ENCODE data around the gene NOX5.

The NOX5 gene

DNA sequence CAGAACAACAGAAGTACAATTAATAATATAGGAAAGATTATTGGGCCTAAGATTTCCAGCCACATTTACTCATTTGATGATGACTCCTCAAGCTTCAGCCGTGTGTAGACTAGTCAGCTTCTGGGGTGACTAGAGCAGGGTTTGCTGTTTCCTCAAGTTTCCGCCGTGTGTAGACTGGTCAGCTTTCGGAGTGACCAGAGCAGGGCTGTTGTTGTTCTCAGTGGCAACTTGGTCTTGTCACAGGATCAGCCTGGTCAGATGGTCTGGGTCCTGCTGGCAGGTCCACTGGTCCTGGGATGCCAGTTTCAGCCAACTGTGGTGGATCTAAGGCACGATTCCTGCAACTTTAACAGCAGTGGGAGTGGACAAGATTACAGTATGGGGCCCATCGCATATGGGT, 21.8 kb upstream of the NOX5 start:
- Histone ChIP-seq H3K4me1 (ENCODE audit: control insufficient read depth in 1 of 2, insufficient read depth in 2 of 2, low read length in 2 of 2) (no peaks in the 10 kb centered on the region), H3K4me3 (ENCODE audit: low read depth in 1 of 2, low read length in 2 of 2) (no peak overlapping the region), H3K9me3 (ENCODE audit: control insufficient read depth in 1 of 2, low read length in 2 of 2) (no peaks in the 10 kb centered on the region), H3K27ac (ENCODE audit: low read length) (no peak overlapping the region), H3K27me3 (ENCODE audit: low read depth, low read length) (no peaks in the 10 kb centered on the region), H3K36me3 (ENCODE audit: control insufficient read depth in 1 of 2, insufficient read depth in 2 of 2, low read length in 2 of 2) (no peaks in the 10 kb centered on the region)

DNA sequence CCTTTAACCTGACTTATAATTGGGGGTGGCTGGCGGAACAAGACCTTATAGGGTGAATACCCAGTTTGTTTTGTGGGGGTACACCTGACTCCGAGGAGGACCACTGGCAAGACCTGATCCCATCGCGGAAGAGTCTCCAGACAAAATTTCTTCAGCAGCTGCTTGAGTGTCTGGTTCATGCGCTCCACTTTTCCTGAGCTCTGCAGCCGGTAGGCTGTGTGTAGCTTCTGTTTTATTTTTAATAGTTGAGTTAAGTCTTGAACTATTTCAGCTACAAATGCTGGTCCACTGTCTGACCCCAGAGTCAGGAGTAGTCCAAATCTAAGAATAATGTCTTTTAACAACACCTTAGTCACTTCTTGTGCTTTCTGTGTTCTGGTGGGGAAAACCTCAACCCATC, 21.2 kb upstream of the NOX5 start:
- no peaks in the 10 kb centered on the region for H3K4me1 ChIP-seq (ENCODE audit: control insufficient read depth in 1 of 2, insufficient read depth in 2 of 2, low read length in 2 of 2)
- no peaks in the 10 kb centered on the region for H3K9me3 ChIP-seq (ENCODE audit: control insufficient read depth in 1 of 2, low read length in 2 of 2)
- no peak overlapping the region for H3K27ac ChIP-seq (ENCODE audit: low read length)
- no peaks in the 10 kb centered on the region for H3K27me3 ChIP-seq (ENCODE audit: low read depth, low read length)
- H3K4me3 ChIP-seq (ENCODE audit: low read depth in 1 of 2, low read length in 2 of 2) = no peak overlapping the region
- H3K36me3 ChIP-seq (ENCODE audit: control insufficient read depth in 1 of 2, insufficient read depth in 2 of 2, low read length in 2 of 2) = no peaks in the 10 kb centered on the region

DNA sequence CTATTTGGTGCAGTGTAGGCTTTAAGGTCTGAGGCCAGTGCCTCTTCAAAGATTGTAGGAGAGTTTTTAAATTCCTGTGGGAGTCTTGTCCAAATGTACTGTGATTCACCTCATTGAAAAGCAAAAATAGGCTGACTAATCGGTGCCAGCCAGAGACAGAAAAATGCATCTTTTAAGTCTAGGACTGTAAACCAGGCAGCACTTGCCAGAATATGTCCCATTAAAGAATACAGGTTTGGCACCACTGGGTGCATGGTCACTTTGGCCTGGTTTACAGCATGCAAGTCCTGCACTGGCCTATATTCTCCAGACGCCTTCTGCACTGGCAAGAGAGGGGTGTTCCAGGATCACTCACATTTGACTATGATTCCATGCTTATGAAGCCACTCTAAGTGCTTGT, 20.3 kb upstream of the NOX5 start:
- H3K4me1 ChIP-seq (ENCODE audit: control insufficient read depth in 1 of 2, insufficient read depth in 2 of 2, low read length in 2 of 2) = no peaks in the 10 kb centered on the region
- H3K4me3 ChIP-seq (ENCODE audit: low read depth in 1 of 2, low read length in 2 of 2) = no peak overlapping the region
- H3K9me3 ChIP-seq (ENCODE audit: control insufficient read depth in 1 of 2, low read length in 2 of 2) = no peaks in the 10 kb centered on the region

DNA sequence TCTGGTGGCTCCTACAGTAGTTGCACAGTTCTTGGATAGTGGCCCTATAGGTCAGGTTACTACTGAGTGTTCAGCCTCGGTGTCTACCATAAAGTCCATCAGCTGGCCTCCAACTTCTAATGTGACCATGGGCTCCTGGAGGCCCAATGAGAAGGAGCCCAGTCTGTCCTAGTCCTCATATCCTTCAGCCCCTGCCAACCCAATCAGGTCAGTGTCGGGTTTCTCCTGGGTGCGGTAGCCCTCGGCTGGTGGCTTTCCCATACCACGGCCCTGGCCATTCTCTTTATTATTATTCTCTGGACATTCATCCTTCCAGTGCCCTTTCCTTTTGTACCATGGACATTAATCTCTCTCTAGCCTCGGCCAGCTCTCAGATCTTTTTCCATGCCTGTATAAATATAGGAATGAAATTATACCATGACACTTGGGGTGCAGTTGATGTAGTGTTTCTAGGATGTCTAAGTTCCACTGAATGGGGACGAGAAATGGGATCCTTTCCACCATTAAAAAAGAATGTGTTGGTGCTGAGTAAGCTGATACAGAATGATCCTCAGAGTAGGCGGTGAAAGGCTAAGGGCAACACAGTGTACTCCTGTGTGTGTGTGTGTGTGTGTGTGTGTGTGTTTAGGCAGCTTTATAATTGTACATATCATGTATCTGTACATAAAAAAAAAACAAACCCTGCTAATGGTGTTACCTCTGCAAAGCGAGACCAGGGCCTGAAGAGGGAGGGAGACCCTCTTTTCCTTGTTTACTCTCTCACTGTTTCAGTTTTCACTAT, 19.3 kb upstream of the NOX5 start:
- Histone ChIP-seq H3K27me3 (ENCODE audit: low read depth, low read length) (no peaks in the 10 kb centered on the region), H3K36me3 (ENCODE audit: control insufficient read depth in 1 of 2, insufficient read depth in 2 of 2, low read length in 2 of 2) (no peaks in the 10 kb centered on the region), H3K4me1 (ENCODE audit: control insufficient read depth in 1 of 2, insufficient read depth in 2 of 2, low read length in 2 of 2) (no peaks in the 10 kb centered on the region), H3K27ac (ENCODE audit: low read length) (no peak overlapping the region), H3K9me3 (ENCODE audit: control insufficient read depth in 1 of 2, low read length in 2 of 2) (no peaks in the 10 kb centered on the region), H3K4me3 (ENCODE audit: low read depth in 1 of 2, low read length in 2 of 2) (no peak overlapping the region)

More for the DNA sequence above, 20.3 kb upstream of the NOX5 start:
- Histone ChIP-seq H3K36me3 (ENCODE audit: control insufficient read depth in 1 of 2, insufficient read depth in 2 of 2, low read length in 2 of 2) (no peaks in the 10 kb centered on the region), H3K27me3 (ENCODE audit: low read depth, low read length) (no peaks in the 10 kb centered on the region), H3K27ac (ENCODE audit: low read length) (no peak overlapping the region)

DNA sequence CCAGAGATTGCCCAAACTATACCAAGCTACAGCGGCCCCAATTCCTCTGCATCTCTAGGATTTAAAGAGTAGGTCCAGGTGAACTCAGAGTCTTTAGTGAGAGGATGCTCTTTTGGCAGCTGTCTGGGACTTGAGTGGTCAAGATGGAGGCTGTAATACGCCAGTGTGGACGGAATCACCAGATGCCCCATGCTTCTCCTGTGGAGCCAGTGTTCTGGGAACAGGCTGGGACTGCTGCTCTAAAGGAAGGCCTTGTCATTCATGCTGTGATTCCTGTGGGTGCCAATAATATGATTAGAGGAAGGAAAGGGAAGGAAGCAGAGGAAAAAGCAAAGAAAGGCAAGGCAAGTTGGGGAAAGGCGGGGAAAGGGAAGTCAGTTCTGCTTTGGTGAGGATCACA, 17.4 kb upstream of the NOX5 start:
- Histone ChIP-seq H3K9me3 (ENCODE audit: control insufficient read depth in 1 of 2, low read length in 2 of 2) (no peaks in the 10 kb centered on the region), H3K27me3 (ENCODE audit: low read depth, low read length) (no peaks in the 10 kb centered on the region)

DNA sequence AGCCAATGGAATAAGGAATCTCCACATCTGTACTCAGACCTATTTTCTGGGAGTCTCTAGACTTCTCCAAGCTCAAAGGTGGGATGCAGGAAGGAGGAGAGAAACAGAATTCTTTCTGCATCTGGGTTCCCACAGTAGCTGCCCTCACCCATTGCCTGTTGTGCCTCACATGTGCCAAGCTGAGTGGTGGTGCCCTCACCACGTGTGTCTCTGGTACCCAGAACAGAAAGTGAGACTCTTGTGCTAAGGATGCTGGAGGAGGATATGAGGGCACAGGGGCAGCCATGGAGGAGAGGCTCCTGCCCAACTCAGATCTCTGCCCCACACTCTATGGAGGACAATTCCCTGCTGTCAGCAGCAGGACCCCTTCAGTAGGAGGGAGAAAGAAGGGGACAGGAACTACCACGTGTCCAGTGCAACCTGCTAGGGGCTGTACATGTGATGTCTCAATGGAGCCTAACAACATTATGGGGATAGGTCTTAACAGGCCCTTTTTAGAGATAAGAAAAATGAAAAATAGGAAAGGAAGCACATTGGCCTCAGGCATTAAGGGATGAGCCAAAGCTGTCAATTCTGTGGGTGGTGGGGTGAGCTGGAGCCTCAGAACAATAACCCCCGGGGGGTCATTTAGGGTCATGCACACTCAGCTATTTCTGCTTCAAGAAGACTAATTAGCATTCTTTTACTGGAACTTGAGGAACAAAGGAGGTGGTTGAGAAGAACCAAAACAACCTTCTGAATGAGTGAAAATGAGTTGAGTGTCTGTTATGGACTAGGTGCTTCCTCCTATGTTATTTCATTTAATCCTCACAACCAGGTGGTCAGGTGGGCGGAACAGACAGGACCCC, 16.3 kb upstream of the NOX5 start:
- H3K27me3 ChIP-seq (ENCODE audit: low read depth, low read length) = no peaks in the 10 kb centered on the region
- no peaks in the 10 kb centered on the region for H3K9me3 ChIP-seq (ENCODE audit: control insufficient read depth in 1 of 2, low read length in 2 of 2)
- H3K27ac ChIP-seq (ENCODE audit: low read length) = no peak overlapping the region
- no peak overlapping the region for H3K4me3 ChIP-seq (ENCODE audit: low read depth in 1 of 2, low read length in 2 of 2)
- H3K4me1 ChIP-seq (ENCODE audit: control insufficient read depth in 1 of 2, insufficient read depth in 2 of 2, low read length in 2 of 2) = no peaks in the 10 kb centered on the region
- no peaks in the 10 kb centered on the region for H3K36me3 ChIP-seq (ENCODE audit: control insufficient read depth in 1 of 2, insufficient read depth in 2 of 2, low read length in 2 of 2)

More for the DNA sequence above, 17.4 kb upstream of the NOX5 start:
- Histone ChIP-seq H3K36me3 (ENCODE audit: control insufficient read depth in 1 of 2, insufficient read depth in 2 of 2, low read length in 2 of 2) (no peaks in the 10 kb centered on the region), H3K4me3 (ENCODE audit: low read depth in 1 of 2, low read length in 2 of 2) (no peak overlapping the region), H3K4me1 (ENCODE audit: control insufficient read depth in 1 of 2, insufficient read depth in 2 of 2, low read length in 2 of 2) (no peaks in the 10 kb centered on the region), H3K27ac (ENCODE audit: low read length) (no peak overlapping the region)

DNA sequence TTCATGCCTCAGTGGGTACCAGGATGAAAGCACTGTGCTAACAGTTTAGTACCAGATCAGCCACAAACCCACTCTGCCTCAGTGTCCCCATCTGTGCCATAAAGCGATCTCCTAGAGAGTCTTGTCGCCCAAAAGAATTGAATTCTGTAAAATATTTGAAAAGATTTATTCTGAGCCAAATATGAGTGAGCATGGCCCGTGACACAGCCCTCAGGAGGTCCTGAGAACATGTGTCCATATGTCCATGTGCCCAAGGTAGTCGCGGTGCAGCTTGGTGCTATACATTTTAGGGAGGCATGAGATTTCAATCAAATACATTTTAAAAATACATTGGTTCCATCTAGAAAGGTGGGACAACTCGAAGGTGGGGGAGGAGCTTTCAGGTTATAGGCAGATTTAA, 15.4 kb upstream of the NOX5 start:
- Histone ChIP-seq H3K9me3 (ENCODE audit: control insufficient read depth in 1 of 2, low read length in 2 of 2) (no peaks in the 10 kb centered on the region), H3K4me1 (ENCODE audit: control insufficient read depth in 1 of 2, insufficient read depth in 2 of 2, low read length in 2 of 2) (no peaks in the 10 kb centered on the region), H3K36me3 (ENCODE audit: control insufficient read depth in 1 of 2, insufficient read depth in 2 of 2, low read length in 2 of 2) (no peaks in the 10 kb centered on the region), H3K27ac (ENCODE audit: low read length) (no peak overlapping the region), H3K27me3 (ENCODE audit: low read depth, low read length) (no peaks in the 10 kb centered on the region), H3K4me3 (ENCODE audit: low read depth in 1 of 2, low read length in 2 of 2) (no peak overlapping the region)

DNA sequence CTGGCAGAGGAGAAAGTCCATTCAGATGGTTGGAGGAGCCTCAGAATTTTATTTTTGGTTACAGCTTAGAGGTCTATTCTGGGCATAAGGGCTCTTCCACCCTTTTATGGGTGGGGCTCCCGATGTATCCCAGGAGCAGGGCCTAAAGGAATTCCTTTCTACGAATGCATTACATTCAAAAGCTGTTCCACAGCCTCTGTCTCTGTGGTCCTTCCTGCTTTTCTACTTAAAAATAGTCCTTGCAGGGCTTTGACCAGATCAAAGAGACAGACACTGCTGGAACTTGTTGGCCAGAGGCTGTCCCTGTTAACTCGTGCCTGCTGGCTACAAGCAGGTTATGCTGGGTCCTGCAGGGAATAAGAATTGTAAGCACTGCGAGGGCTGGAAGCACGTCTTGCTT, 14.4 kb upstream of the NOX5 start:
- no peak overlapping the region for H3K4me3 ChIP-seq (ENCODE audit: low read depth in 1 of 2, low read length in 2 of 2)
- no peaks in the 10 kb centered on the region for H3K9me3 ChIP-seq (ENCODE audit: control insufficient read depth in 1 of 2, low read length in 2 of 2)
- H3K27me3 ChIP-seq (ENCODE audit: low read depth, low read length) = no peaks in the 10 kb centered on the region
- H3K27ac ChIP-seq (ENCODE audit: low read length) = no peak overlapping the region
- H3K4me1 ChIP-seq (ENCODE audit: control insufficient read depth in 1 of 2, insufficient read depth in 2 of 2, low read length in 2 of 2) = no peaks in the 10 kb centered on the region
- no peaks in the 10 kb centered on the region for H3K36me3 ChIP-seq (ENCODE audit: control insufficient read depth in 1 of 2, insufficient read depth in 2 of 2, low read length in 2 of 2)

DNA sequence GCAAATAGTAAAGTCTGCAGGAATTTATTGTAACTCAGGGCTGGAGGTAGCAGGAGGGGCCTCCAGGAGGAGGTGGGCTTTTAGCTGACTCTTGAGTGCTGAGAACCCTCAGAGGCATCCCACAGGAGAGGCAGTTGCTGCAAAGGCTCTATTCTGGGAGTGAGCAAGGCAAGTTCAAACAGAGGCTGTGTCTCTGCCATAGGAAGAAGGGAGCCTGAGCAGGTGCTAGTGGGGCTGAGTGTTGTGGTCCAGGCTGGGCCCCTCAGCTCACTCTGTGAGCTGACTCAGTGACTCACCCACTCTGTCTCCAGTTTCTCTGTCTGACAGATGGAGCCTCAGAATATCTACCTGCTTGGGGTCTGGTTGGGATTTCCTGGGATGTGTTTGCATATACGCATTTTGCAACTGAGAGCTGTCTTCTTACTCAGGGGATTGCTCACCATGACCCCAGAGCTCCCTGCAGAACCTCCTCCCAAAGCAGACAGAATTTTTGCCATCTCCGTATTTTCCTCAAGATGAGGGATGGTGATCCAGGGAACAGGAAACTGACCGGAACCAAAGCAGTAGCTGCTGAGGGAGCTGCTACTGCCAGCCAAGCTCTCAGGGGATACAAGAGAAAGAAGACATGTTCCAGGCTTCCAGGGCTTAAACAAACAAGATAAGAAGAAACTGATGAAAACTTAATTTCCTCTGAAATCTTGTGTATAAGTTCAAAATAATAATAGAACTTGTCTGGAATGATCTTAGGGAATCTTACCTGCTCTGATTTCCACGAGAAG, 13.6 kb upstream of the NOX5 start:
- Histone ChIP-seq H3K4me1 (ENCODE audit: control insufficient read depth in 1 of 2, insufficient read depth in 2 of 2, low read length in 2 of 2) (no peaks in the 10 kb centered on the region), H3K4me3 (ENCODE audit: low read depth in 1 of 2, low read length in 2 of 2) (no peak overlapping the region), H3K9me3 (ENCODE audit: control insufficient read depth in 1 of 2, low read length in 2 of 2) (no peaks in the 10 kb centered on the region), H3K27me3 (ENCODE audit: low read depth, low read length) (no peaks in the 10 kb centered on the region), H3K27ac (ENCODE audit: low read length) (no peak overlapping the region), H3K36me3 (ENCODE audit: control insufficient read depth in 1 of 2, insufficient read depth in 2 of 2, low read length in 2 of 2) (no peaks in the 10 kb centered on the region)

DNA sequence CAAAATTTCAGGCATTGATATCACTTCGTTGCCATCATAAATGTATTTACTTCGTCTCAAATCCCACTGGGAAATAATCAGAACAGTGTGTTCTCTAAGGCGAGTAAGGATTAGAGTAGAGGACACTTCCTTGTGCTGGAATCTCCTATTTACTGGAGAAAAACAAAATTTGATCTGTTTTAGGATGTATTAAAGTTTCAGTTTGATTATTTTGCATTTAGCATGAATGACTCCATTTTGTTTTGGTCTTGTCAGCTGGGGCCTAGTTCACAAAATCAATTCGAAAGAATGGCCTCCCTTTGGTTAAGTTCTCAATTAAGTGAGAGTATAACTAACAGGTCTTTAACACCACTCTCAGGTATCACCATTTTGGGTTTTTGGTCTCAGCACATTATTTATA, 11.7 kb upstream of the NOX5 start:
- no peaks in the 10 kb centered on the region for H3K4me1 ChIP-seq (ENCODE audit: control insufficient read depth in 1 of 2, insufficient read depth in 2 of 2, low read length in 2 of 2)
- no peak overlapping the region for H3K27ac ChIP-seq (ENCODE audit: low read length)

DNA sequence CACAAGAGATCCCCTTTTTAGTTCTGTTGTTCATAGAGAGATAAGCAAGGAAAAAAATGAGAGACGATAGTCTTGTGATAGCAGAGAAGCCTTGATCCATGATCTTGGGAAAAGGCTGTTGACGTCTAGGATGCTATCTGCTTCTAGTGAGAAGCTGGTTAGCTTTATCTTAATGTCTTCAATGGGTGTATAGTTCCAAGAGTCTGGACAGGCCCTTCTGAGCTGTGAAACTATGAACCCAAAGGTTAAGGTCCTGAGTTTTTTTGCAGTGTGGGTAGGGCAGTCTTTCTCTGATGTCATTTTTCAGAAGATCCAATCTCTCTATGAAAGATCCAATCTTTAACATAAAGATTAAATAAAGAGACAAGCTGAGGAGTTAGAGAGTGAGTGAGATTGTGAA, 10.5 kb upstream of the NOX5 start:
- H3K4me3 ChIP-seq (ENCODE audit: low read depth in 1 of 2, low read length in 2 of 2) = no peak overlapping the region
- no peak overlapping the region for H3K27ac ChIP-seq (ENCODE audit: low read length)
- no peaks in the 10 kb centered on the region for H3K36me3 ChIP-seq (ENCODE audit: control insufficient read depth in 1 of 2, insufficient read depth in 2 of 2, low read length in 2 of 2)
- H3K27me3 ChIP-seq (ENCODE audit: low read depth, low read length) = no peaks in the 10 kb centered on the region
- no peaks in the 10 kb centered on the region for H3K4me1 ChIP-seq (ENCODE audit: control insufficient read depth in 1 of 2, insufficient read depth in 2 of 2, low read length in 2 of 2)
- H3K9me3 ChIP-seq (ENCODE audit: control insufficient read depth in 1 of 2, low read length in 2 of 2) = peaks cover 8 to 9% of the 10 kb centered on the region in 2 donors

More for the DNA sequence above, 11.7 kb upstream of the NOX5 start:
- H3K9me3 ChIP-seq (ENCODE audit: control insufficient read depth in 1 of 2, low read length in 2 of 2) = peaks cover 0 to 6% of the 10 kb centered on the region in 2 donors
- H3K36me3 ChIP-seq (ENCODE audit: control insufficient read depth in 1 of 2, insufficient read depth in 2 of 2, low read length in 2 of 2) = no peaks in the 10 kb centered on the region
- no peaks in the 10 kb centered on the region for H3K27me3 ChIP-seq (ENCODE audit: low read depth, low read length)
- no peak overlapping the region for H3K4me3 ChIP-seq (ENCODE audit: low read depth in 1 of 2, low read length in 2 of 2)
